Measurements from ENCODE around the gene SLC26A1.

SLC26A1 gene

DNA sequence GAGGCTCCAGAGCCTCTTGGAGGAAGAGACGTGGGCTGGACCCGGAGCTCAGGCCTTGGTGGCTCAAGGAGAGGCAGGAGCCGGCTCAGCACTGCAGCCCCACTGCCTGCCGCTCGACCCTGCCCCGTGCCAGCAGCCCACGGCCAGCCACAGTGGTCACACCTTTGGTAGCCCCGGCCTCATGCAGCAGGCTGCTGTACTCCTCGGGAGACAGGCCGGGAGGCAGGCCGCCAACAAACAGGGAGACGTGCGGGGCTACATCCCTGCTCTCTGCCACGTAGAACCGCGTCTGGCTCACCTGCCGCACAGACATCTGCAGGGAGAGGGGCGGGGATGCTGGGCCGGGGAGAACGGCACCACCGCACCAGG, 27.5 kb downstream of the SLC26A1 start:
- no peak overlapping the region for H3K27ac ChIP-seq

GRCh38 chr4:965048-965765, 28.0 kb downstream of the SLC26A1 start:
- TF ChIP-seq ZFX (IDR thresholded peaks at IDR 0.05): no peak
- TF ChIP-seq, protein P1, sequence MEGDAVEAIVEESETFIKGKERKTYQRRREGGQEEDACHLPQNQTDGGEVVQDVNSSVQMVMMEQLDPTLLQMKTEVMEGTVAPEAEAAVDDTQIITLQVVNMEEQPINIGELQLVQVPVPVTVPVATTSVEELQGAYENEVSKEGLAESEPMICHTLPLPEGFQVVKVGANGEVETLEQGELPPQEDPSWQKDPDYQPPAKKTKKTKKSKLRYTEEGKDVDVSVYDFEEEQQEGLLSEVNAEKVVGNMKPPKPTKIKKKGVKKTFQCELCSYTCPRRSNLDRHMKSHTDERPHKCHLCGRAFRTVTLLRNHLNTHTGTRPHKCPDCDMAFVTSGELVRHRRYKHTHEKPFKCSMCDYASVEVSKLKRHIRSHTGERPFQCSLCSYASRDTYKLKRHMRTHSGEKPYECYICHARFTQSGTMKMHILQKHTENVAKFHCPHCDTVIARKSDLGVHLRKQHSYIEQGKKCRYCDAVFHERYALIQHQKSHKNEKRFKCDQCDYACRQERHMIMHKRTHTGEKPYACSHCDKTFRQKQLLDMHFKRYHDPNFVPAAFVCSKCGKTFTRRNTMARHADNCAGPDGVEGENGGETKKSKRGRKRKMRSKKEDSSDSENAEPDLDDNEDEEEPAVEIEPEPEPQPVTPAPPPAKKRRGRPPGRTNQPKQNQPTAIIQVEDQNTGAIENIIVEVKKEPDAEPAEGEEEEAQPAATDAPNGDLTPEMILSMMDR (conservative IDR thresholded peaks at IDR 0.05): no peak
- no peak overlapping the region; the same call in 1 of the 2 replicates for H3K27ac ChIP-seq

More for the DNA sequence above, 27.5 kb downstream of the SLC26A1 start:
- no peak for TF ChIP-seq ZFX (IDR thresholded peaks at IDR 0.05)
- TF ChIP-seq, protein P1 (conservative IDR thresholded peaks at IDR 0.05): no peak

GRCh38 chr4:964346-965025, 28.7 kb downstream of the SLC26A1 start:
- H3K27ac ChIP-seq: peak overlapping the region; percentile 91; the same call in 1 of the 2 replicates
- TF ChIP-seq ZFX (IDR thresholded peaks at IDR 0.05): no peak
- TF ChIP-seq, protein P1 (conservative IDR thresholded peaks at IDR 0.05): no peak

- TF ChIP-seq, protein P1 (conservative IDR thresholded peaks at IDR 0.05): no peak
- TF ChIP-seq ZFX (IDR thresholded peaks at IDR 0.05): 0 out of 2 replicates have a peak, but pooled peaks have one; percentile 3
- peak overlapping the region; percentile 91 for H3K27ac ChIP-seq
These were observed 29.7 kb downstream of the SLC26A1 start for GRCh38 chr4:963276-964225.

DNA sequence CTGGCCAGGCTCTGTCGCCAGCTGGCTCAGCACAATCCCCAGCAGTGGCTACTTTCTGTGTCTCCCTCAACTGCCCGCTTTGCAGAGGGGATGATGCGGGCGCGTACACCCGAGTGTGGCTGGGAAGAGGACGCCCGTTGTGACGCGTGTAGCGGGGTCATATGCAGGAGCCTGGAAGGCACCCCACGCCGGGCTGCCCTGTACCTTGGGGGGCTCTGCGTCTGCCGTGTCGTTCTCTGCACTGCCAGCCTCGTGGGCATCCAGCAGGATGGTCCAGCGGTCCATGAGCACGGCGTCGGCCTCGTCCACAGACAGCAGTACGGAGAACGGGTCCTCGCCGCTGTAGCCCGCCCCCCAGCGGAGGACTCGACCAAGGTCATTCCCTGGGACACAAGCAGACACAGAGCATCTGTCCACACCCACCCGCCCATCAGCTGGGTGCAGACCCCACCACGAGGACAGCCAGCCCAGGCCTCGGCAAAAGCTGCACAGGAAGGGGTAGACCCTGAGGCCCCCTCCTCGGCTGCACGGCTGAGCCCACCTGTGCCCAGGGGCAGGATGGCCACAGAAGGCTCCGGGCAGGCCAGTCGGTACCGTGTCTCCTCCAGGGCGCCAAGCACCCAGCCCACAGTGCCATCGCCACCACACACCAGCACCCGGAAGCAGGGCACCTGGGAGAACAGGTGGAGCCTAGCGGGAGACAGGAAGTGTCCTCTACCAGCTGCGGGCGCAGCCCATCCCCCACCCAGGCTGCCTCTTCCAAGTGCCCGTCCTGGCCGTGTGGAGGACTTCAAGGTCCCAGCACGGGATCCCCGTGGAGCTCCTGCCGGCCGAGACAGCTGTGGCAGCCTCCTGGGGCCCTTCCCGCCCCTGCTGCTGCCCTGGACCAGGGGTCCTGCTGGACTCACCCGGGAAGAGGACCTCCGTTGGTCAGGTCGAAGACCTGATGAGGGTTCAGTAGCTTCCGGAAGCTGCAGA, 30.7 kb downstream of the SLC26A1 start:
- TF ChIP-seq, protein P1 (conservative IDR thresholded peaks at IDR 0.05): no peak; the same call in 1 of the 2 replicates
- no peak for TF ChIP-seq ZFX (IDR thresholded peaks at IDR 0.05)

More for the DNA sequence above, 30.7 kb downstream of the SLC26A1 start:
- peak overlapping the region; percentile 91 for H3K27ac ChIP-seq

Measured in C4-2B (cell line).